BE2C (cell line): Measurements from ENCODE around the gene OXSR1.

Experiments used
- DNase-seq: peaks from one replicate; pipeline ENCODE4 v3.0.0-alpha.2; 2020
- H3K27me3 ChIP-seq: fragments of 250-450 bp; sonication (Bioruptor Pico); 2 replicates; pipeline ENCODE4 v1.5.1; 2020; ENCODE audit warnings: mild to moderate bottlenecking
- H3K36me3 ChIP-seq: fragments of 250-450 bp; sonication (Bioruptor Pico); 2 replicates; pipeline ENCODE4 v1.5.1; 2020; ENCODE audit warnings: mild to moderate bottlenecking
- H3K4me1 ChIP-seq: fragments of 250-450 bp; sonication (Bioruptor Pico); 2 replicates; pipeline ENCODE4 v1.5.1; 2020
- H3K4me3 ChIP-seq: 2 replicates; pipeline ENCODE4 v1.5.1; 2011; ENCODE audit warnings: low read depth, low read length
- H3K9me3 ChIP-seq: fragments of 250-450 bp; sonication (Bioruptor Pico); 2 replicates; pipeline ENCODE4 v1.5.1; 2020
- CTCF ChIP-seq: IDR thresholded peaks from 2 replicates; pipeline ENCODE4 v1.5.1; 2012; ENCODE audit warnings: mild to moderate bottlenecking, low read depth, low read length

Gene OXSR1

GRCh38 chr3:38141952-38142273, 23.4 kb upstream of the OXSR1 start:
- no peak for TF ChIP-seq CTCF
- Histone ChIP-seq H3K27me3 (no peaks in the 10 kb centered on the region), H3K4me3 (no peak overlapping the region), H3K36me3 (no peaks in the 10 kb centered on the region), H3K4me1 (no peaks in the 10 kb centered on the region), H3K9me3 (no peaks in the 10 kb centered on the region)
- DNase-seq, result no peak

GRCh38 chr3:38142959-38143358, 22.4 kb upstream of the OXSR1 start:
- no peak for TF ChIP-seq CTCF
- H3K9me3 ChIP-seq, result no peaks in the 10 kb centered on the region
- H3K4me3 ChIP-seq, result no peak overlapping the region
- DNase-seq, result no peak
- H3K27me3 ChIP-seq, result no peaks in the 10 kb centered on the region
- H3K4me1 ChIP-seq, result no peaks in the 10 kb centered on the region
- H3K36me3 ChIP-seq, result no peaks in the 10 kb centered on the region

GRCh38 chr3:38143511-38143910, 21.8 kb upstream of the OXSR1 start:
- Histone ChIP-seq H3K9me3 (no peaks in the 10 kb centered on the region), H3K36me3 (no peaks in the 10 kb centered on the region), H3K4me3 (no peak overlapping the region), H3K4me1 (no peaks in the 10 kb centered on the region), H3K27me3 (no peaks in the 10 kb centered on the region)
- DNase-seq, result no peak
- no peak for TF ChIP-seq CTCF

- Histone ChIP-seq H3K4me3 (no peak overlapping the region), H3K36me3 (no peaks in the 10 kb centered on the region), H3K27me3 (no peaks in the 10 kb centered on the region), H3K9me3 (no peaks in the 10 kb centered on the region), H3K4me1 (no peaks in the 10 kb centered on the region)
- no peak for TF ChIP-seq CTCF
- DNase-seq, result no peak
Observed at GRCh38 chr3:38146504-38146903, 18.8 kb upstream of the OXSR1 start.

- Histone ChIP-seq H3K36me3 (no peaks in the 10 kb centered on the region), H3K9me3 (no peaks in the 10 kb centered on the region), H3K4me1 (no peaks in the 10 kb centered on the region), H3K27me3 (no peaks in the 10 kb centered on the region), H3K4me3 (no peak overlapping the region)
- DNase-seq, result no peak
- TF ChIP-seq CTCF, result no peak
Observed at GRCh38 chr3:38147421-38147820, 17.9 kb upstream of the OXSR1 start.

GRCh38 chr3:38148311-38148882, 16.9 kb upstream of the OXSR1 start:
- H3K4me3 ChIP-seq, result no peak overlapping the region
- no peaks in the 10 kb centered on the region for H3K36me3 ChIP-seq
- DNase-seq, result no peak
- no peak for TF ChIP-seq CTCF
- no peaks in the 10 kb centered on the region for H3K9me3 ChIP-seq
- no peaks in the 10 kb centered on the region for H3K4me1 ChIP-seq
- H3K27me3 ChIP-seq, result no peaks in the 10 kb centered on the region
